ENCODE measurements around the gene PTGES2.

DNA sequence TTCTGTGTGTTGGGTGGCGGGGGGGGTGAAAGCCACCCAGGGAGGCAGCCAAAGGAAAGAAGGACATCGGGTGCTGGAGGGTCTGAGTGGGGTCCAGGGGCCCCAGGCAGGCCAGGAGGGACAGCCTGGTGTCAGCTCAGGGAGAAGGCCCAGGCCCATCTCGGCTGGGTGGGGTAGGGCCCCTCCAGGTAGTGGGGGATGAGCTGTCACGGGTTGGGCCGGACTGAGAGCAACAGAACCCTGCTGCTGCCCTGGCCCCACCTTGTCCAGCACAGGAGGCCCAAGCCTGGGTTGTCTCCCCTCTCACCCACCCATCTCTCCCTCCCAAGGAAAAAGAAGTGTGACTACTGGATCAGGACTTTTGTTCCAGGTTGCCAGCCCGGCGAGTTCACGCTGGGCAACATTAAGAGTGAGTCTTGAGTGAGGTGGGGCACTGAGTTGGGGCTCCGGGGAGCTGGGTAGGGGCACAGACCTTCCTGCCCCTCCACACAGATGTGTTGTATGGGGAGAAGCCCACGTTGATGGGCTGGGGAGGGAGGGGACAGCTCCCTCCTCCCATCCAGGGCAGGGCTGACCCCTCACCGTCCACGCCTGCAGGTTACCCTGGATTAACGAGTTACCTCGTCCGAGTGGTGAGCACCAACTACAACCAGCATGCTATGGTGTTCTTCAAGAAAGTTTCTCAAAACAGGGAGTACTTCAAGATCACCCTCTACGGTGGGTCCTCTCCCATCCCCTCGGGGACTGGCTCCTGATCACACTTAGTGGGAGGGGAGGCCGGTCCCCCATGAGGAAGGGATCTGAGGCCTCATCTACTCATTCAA lies 24.0 kb upstream of the PTGES2 start:
- TF ChIP-seq CTCF (IDR thresholded peaks at IDR 0.05; ENCODE audit: poor library complexity, severe bottlenecking) (no peak), SMC3 (conservative IDR thresholded peaks at IDR 0.05; ENCODE audit: poor library complexity) (no peak), POLR2AphosphoS5 (IDR thresholded peaks at IDR 0.05) (no peak)

Measured in neural cell (in vitro differentiated cells).